ENCODE data around the gene AGPAT3.
A peak's percentile ranks its signal among the peaks of the same experiment; 100 is the strongest.

The AGPAT3 gene

GRCh38 chr21:43973634-43973955 lies 108.6 kb downstream of the AGPAT3 start:
- ChIA-PET CTCF (interaction anchor here (1.0 to 2.0 kb wide), 4 partner anchors 9 to 184 kb away, joined by 3 to 10 read pairs (median 3); partner anchors contain the start of gene RRP1), POLR2A (no interaction called here)
- TF ChIP-seq CTCF (IDR thresholded peaks at IDR 0.05; ENCODE audit: insufficient read depth, low read length, missing control alignments): no peak
- no peak for DNase-seq (ENCODE audit: low read depth, low spot score)
- H3K4me3 ChIP-seq (ENCODE audit: low read depth, low read length): no peak overlapping the region

GRCh38 chr21:43974791-43975468 lies 109.9 kb downstream of the AGPAT3 start:
- no peak for TF ChIP-seq CTCF (IDR thresholded peaks at IDR 0.05; ENCODE audit: insufficient read depth, low read length, missing control alignments)
- ChIA-PET CTCF (interaction anchor here (0.6 to 2.1 kb wide), 30 partner anchors 10 to 264 kb away, joined by 3 to 15 read pairs (median 4); partner anchors contain the start of gene TRAPPC10), POLR2A (no interaction called here)
- no peak overlapping the region for H3K4me3 ChIP-seq (ENCODE audit: low read depth, low read length)
- DNase-seq (ENCODE audit: low read depth, low spot score): no peak

GRCh38 chr21:43975469-43976098 lies 110.6 kb downstream of the AGPAT3 start:
- ChIA-PET POLR2A (no interaction called here), CTCF (interaction anchor here (0.6 to 2.1 kb wide), 34 partner anchors 9 to 1298 kb away, joined by 3 to 15 read pairs (median 3); partner anchors contain the start of gene TRAPPC10)
- H3K4me3 ChIP-seq (ENCODE audit: low read depth, low read length): no peak overlapping the region
- peak; percentile 95 for TF ChIP-seq CTCF (IDR thresholded peaks at IDR 0.05; ENCODE audit: insufficient read depth, low read length, missing control alignments)
- no peak for DNase-seq (ENCODE audit: low read depth, low spot score)

- H3K4me3 ChIP-seq (ENCODE audit: low read depth, low read length): no peak overlapping the region
- CTCF ChIA-PET: interaction anchor here (0.7 to 2.1 kb wide), 13 partner anchors 8 to 1297 kb away, joined by 3 to 15 read pairs (median 5); partner anchors contain the start of gene TRAPPC10
- POLR2A ChIA-PET: no interaction called here
- no peak for DNase-seq (ENCODE audit: low read depth, low spot score)
- TF ChIP-seq CTCF (IDR thresholded peaks at IDR 0.05; ENCODE audit: insufficient read depth, low read length, missing control alignments): no peak
Measured at GRCh38 chr21:43976661-43977060, 111.6 kb downstream of the AGPAT3 start.

- DNase-seq (ENCODE audit: low read depth, low spot score): no peak
- no peak for TF ChIP-seq CTCF (IDR thresholded peaks at IDR 0.05; ENCODE audit: insufficient read depth, low read length, missing control alignments)
- CTCF ChIA-PET: interaction anchor here (1.4 to 1.9 kb wide), 2 partner anchors 33 to 169 kb away, joined by 5 to 6 read pairs; no protein-coding TSS in a partner anchor
- H3K4me3 ChIP-seq (ENCODE audit: low read depth, low read length): no peak overlapping the region
- POLR2A ChIA-PET: no interaction called here
Measured at GRCh38 chr21:43978060-43978459, 113.0 kb downstream of the AGPAT3 start.

- no peak overlapping the region for H3K4me3 ChIP-seq (ENCODE audit: low read depth, low read length)
- POLR2A ChIA-PET: no interaction called here
- DNase-seq (ENCODE audit: low read depth, low spot score): no peak
- CTCF ChIA-PET: interaction anchor here (0.6 kb wide), 1 partner anchor 37 kb away, joined by 3 read pairs; no protein-coding TSS in a partner anchor
- TF ChIP-seq CTCF (IDR thresholded peaks at IDR 0.05; ENCODE audit: insufficient read depth, low read length, missing control alignments): peak; percentile 0
Measured at GRCh38 chr21:43979654-43980053, 114.6 kb downstream of the AGPAT3 start.
